Gastrocnemius medialis (tissue), 4 donors: ENCODE measurements around the gene PCGF1. TPM values are rescaled to one million over a fixed set of nuclear protein-coding genes. Genes with fewer than 3 reads are reported as not detected.

Experiments
- ATAC-seq, 2 donors: fragments of 150-250 bp; one replicate each; pipeline ENCODE4 v1.9.1; 2016
- DNase-seq, 2 donors: peaks; one replicate each; pipeline ENCODE4 v3.0.0-alpha.2; 2019
- H3K27ac ChIP-seq, 4 donors: fragments of 200-600 bp; sonication (generic); 1 replicate in 1 of 4; 2 replicates in 3 of 4; pipeline ENCODE4 v1.5.1; 2016 to 2018; ENCODE audit warnings: mild to moderate bottlenecking in 2 of 4, moderate library complexity in 1 of 4
- H3K27me3 ChIP-seq, 3 donors: fragments of 200-600 bp; sonication (generic) in 2 of 3; 1 replicate in 1 of 3; 2 replicates in 2 of 3; pipeline versions ENCODE4 v1.5.1 to v1.6.0; 2016 to 2019; ENCODE audit warnings: mild to moderate bottlenecking in 1 of 3, moderate library complexity in 1 of 3
- H3K36me3 ChIP-seq, 2 donors: fragments of 200-600 bp; sonication (generic) in 1 of 2; one replicate each; pipeline ENCODE4 v1.5.1; 2017 to 2018
- H3K4me1 ChIP-seq, 2 donors: fragments of 200-600 bp; sonication (generic) in 1 of 2; one replicate each; pipeline ENCODE4 v1.5.1; 2016 to 2017; ENCODE audit warnings: mild to moderate bottlenecking in 2 of 2
- H3K4me3 ChIP-seq, 4 donors: fragments of 200-600 bp; sonication (generic) in 3 of 4; 1 replicate in 1 of 4; 2 replicates in 3 of 4; pipeline ENCODE4 v1.5.1; 2016 to 2019; ENCODE audit warnings: mild to moderate bottlenecking in 2 of 4
- H3K9me3 ChIP-seq, 3 donors: fragments of 200-600 bp; sonication (generic) in 2 of 3; 1 replicate in 1 of 3; 2 replicates in 2 of 3; pipeline ENCODE4 v1.5.1; 2016 to 2019
- POLR2A ChIP-seq, 2 donors: fragments of 450-650 bp; IDR thresholded peaks; one replicate each; pipeline ENCODE4 v1.6.1; 2017; ENCODE audit warnings: antibody characterized with exemption in 2 of 2, mild to moderate bottlenecking in 2 of 2, moderate library complexity in 2 of 2
- in situ Hi-C, 4 donors: fragments of 200-750 bp; cut with MboI; loops; one replicate each; pipeline versions ENCODE4 v1.15.0 to v1.8.0; 2017; ENCODE audit warnings: low sequenced_read_pairs in 4 of 4
- intact Hi-C: fragments of 100-400 bp; cut with DNase I; formaldehyde crosslinking; loops from one replicate; pipeline ENCODE4 v1.15.1; 2023; ENCODE audit warnings: low total_unique reads
- total RNA-seq, 4 donors: library from RNA; depleted of rRNA; stranded (reverse); fragments of >200 nt; gene quantifications; one replicate each; pipeline versions ENCODE4 v1.1.0 to v1.2.3, GENCODE V29; 2016
- TF ChIP-seq, protein P1 (sequence below), 5 experiments: fragments of 450-650 bp in 3 of 5; fragments of 200-600 bp in 2 of 5; sonication (generic) in 2 of 5; IDR thresholded peaks in 4 of 5; conservative IDR thresholded peaks in 1 of 5; 1 replicate in 4 of 5; 2 replicates in 1 of 5; pipeline ENCODE4 v1.5.1; 2016 to 2019; ENCODE audit warnings: antibody characterized with exemption in 5 of 5, mild to moderate bottlenecking in 3 of 5, moderate library complexity in 3 of 5

PCGF1 gene
- total RNA-seq, 4 donors from 2014 or later = 14.2 to 23.6 (median 20.0) TPM

DNA sequence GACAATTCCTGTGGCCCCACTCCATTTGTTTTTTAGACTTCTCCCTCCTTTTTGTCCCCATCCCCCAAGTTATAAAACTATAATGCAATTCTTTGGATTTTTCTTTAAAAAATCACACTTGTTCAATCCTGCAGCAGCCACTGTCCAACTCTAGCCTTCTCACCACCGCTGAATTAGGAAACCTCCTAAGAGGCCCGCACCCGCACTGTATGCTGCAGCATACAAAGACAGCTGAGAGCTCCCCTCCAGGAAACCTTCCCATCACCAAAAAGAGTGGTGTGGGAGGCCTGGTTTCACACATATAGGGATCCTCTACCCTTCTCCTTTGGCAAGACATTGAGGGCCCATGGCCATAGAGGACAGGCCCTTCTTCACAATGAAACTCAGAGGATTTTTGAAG, 2.9 kb downstream of the PCGF1 start:
- TF ChIP-seq, protein P1, sequence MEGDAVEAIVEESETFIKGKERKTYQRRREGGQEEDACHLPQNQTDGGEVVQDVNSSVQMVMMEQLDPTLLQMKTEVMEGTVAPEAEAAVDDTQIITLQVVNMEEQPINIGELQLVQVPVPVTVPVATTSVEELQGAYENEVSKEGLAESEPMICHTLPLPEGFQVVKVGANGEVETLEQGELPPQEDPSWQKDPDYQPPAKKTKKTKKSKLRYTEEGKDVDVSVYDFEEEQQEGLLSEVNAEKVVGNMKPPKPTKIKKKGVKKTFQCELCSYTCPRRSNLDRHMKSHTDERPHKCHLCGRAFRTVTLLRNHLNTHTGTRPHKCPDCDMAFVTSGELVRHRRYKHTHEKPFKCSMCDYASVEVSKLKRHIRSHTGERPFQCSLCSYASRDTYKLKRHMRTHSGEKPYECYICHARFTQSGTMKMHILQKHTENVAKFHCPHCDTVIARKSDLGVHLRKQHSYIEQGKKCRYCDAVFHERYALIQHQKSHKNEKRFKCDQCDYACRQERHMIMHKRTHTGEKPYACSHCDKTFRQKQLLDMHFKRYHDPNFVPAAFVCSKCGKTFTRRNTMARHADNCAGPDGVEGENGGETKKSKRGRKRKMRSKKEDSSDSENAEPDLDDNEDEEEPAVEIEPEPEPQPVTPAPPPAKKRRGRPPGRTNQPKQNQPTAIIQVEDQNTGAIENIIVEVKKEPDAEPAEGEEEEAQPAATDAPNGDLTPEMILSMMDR (IDR thresholded peaks at IDR 0.05 in 4 of 5, conservative IDR thresholded peaks at IDR 0.05 in 1 of 5) = no peak
- TF ChIP-seq POLR2A (IDR thresholded peaks at IDR 0.05) = no peak
- in situ Hi-C loops (no loop called here), intact Hi-C loops (no loop called here)
- DNase-seq (no peak), ATAC-seq (no peak)
- peaks cover 0 to 18% of the 10 kb centered on the region in 2 donors for H3K36me3 ChIP-seq
- peaks cover 26 to 42% of the 10 kb centered on the region in 2 donors for H3K4me1 ChIP-seq
- no peak overlapping the region for H3K4me3 ChIP-seq
- H3K9me3 ChIP-seq = no peaks in the 10 kb centered on the region
- peaks cover 28 to 52% (median 29%) of the 10 kb centered on the region in 3 donors for H3K27me3 ChIP-seq
- H3K27ac ChIP-seq = peak overlapping the region in 2 of 4 donors; percentile 79 to 86

DNA sequence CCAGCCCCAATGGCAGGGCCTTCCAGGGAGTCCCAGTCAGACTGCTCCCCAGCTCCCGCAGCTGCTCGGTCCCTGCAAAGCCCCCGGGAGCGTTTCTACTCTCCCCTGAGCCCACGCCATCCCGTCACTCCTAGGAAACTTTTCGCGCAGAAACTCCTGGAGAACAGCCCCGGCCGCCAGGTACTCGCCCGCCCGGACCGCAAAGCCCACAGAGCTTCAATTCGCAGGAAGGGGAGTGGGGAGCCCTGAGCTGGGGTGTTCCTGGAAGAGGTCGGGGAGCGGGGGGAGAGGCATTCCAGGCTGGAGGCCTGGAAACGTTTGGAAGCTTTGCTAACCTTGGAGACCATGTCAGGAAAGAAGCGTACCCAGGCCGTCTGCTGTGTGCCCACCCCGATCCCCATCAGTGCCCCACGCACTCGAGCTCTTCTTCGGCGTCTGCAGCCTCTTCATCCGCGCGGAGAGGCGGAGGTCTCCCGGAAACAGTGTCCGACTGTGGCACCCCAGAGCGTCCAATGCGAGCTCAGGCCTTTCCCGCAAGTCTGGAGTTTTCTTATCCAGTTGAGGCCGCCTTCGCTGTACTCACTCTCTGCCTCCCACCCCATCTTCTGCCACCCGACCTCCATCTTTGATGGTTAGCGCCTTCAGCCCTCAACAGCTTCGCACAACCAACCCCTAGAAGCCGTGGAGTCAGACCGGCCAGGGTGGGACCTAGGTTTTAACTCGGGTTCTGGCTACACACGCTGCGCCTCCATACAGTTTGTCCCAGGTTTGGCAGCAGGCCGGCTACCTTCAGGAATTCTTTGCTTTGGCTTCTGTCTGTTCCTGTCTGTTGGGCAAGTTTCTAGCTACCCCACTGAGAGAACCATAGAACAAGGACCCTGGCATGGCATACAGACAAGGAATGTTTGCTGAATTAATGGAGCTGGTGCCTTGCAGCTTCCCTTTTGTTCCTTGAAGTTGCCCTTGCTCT, 3.7 kb downstream of the PCGF1 start:
- Histone ChIP-seq H3K4me3 (peak overlapping the region; percentile 56 to 65 (median 60)), H3K9me3 (no peaks in the 10 kb centered on the region), H3K4me1 (peaks cover 33 to 50% of the 10 kb centered on the region in 2 donors), H3K27me3 (peaks cover 35 to 59% (median 37%) of the 10 kb centered on the region in 3 donors), H3K27ac (peak overlapping the region; percentile 72 to 86 (median 79)), H3K36me3 (peaks cover 0 to 18% of the 10 kb centered on the region in 2 donors)
- no peak for DNase-seq
- intact Hi-C loops (no loop called here), in situ Hi-C loops (no loop called here)
- TF ChIP-seq, protein P1 (IDR thresholded peaks at IDR 0.05 in 4 of 5, conservative IDR thresholded peaks at IDR 0.05 in 1 of 5) = no peak
- peak in 1 of 2 donors; percentile 30 for TF ChIP-seq POLR2A (IDR thresholded peaks at IDR 0.05)
- no peak for ATAC-seq

DNA sequence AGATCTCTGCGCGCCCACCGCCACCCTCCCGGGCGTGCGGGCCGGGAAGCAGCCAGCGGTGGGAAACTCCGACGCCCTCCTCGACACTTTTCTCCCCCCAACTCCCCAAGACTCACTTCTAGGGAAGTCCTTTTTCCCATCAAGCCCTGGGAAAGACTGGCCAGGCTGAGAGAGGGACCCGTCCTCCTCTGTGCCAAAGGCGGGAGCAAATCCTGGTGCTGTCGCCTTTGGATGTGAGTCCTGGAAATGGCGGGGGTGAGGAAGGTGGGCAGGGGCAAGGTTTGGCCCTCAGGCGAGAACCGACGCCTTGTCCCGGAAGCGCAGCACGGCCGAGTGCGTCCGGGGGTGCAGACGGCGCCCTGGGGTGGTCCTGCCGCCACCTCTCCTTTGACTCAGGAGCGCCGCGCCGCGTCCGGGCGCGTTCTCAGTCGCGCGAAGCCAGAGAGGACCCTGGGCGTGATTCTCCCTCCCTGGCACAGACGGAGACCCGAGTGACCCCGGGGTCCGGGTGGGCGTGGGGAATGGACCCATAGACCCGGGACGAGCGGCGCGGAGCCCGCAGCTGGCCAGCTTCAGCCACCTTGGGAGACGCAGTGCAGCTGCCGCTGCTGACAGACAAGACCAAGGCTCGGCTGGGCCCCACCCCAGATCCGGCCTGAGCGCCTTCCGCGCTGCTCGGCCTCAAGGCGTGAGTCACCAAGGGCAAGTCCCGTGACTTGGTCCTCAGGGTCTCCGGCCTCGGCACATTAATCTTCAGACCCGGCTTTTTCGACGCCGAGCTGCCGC, 4.6 kb downstream of the PCGF1 start:
- peak overlapping the region; percentile 72 to 86 (median 79) for H3K27ac ChIP-seq
- H3K4me1 ChIP-seq = peaks cover 36 to 54% of the 10 kb centered on the region in 2 donors
- no peak for ATAC-seq
- peaks cover 0 to 18% of the 10 kb centered on the region in 2 donors for H3K36me3 ChIP-seq
- H3K9me3 ChIP-seq = no peaks in the 10 kb centered on the region
- peak; percentile 33 to 62 for TF ChIP-seq POLR2A (IDR thresholded peaks at IDR 0.05)
- TF ChIP-seq, protein P1 (IDR thresholded peaks at IDR 0.05 in 4 of 5, conservative IDR thresholded peaks at IDR 0.05 in 1 of 5) = peak in 2 of 5 experiments; percentile 7 to 20
- intact Hi-C loops (no loop called here), in situ Hi-C loops (no loop called here)
- H3K4me3 ChIP-seq = peak overlapping the region; percentile 56 to 65 (median 60)
- H3K27me3 ChIP-seq = peaks cover 38 to 68% (median 46%) of the 10 kb centered on the region in 3 donors
- DNase-seq = peak; percentile 71 to 75

DNA sequence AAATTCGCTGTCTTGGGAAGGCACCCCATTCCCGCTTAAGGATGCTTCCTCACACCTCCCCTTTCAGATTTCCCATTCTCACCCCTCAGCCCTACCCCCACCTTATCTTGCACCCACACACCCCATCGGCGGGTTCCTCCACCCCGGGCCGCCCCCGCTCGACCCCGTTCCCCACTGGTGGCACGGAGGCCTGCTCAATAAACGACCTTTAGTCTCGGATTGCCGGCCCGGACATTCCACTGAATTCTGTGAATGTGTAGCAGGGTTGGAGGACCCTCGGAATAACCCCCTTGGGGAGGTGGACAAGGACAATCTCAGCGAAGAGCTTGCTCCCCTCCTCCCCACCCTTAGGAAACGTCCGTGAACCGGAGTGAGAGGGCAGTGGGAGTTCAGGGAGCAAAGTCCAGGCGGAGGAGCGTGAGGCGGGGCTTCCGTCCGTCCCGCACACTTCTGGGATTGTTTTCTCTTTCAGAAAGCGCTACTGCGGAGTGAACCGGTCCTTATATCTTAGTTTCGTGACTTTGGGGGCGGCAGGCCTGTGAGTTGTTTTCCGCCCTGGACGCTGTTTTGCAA, 5.3 kb downstream of the PCGF1 start:
- intact Hi-C loops = no loop called here
- in situ Hi-C loops = no loop called here
- no peak for ATAC-seq
- Histone ChIP-seq H3K9me3 (no peaks in the 10 kb centered on the region), H3K4me3 (peak overlapping the region; percentile 56 to 65 (median 60)), H3K27ac (peak overlapping the region in 3 of 4 donors; percentile 79 to 86 (median 79)), H3K27me3 (peaks cover 44 to 74% (median 52%) of the 10 kb centered on the region in 3 donors), H3K36me3 (peaks cover 0 to 18% of the 10 kb centered on the region in 2 donors), H3K4me1 (peaks cover 40 to 58% of the 10 kb centered on the region in 2 donors)
- TF ChIP-seq, protein P1 (IDR thresholded peaks at IDR 0.05 in 4 of 5, conservative IDR thresholded peaks at IDR 0.05 in 1 of 5) = no peak
- no peak for TF ChIP-seq POLR2A (IDR thresholded peaks at IDR 0.05)
- DNase-seq = no peak
